Raji (cell line): ENCODE data around the gene MED6.

ENCODE experiments used
- POLR2A ChIP-seq: IDR thresholded peaks from 2 replicates; pipeline ENCODE4 v1.6.1; 2011; ENCODE audit warnings: low read depth, low read length, control low read depth; ENCODE audit not compliant: insufficient read depth

Gene MED6

DNA sequence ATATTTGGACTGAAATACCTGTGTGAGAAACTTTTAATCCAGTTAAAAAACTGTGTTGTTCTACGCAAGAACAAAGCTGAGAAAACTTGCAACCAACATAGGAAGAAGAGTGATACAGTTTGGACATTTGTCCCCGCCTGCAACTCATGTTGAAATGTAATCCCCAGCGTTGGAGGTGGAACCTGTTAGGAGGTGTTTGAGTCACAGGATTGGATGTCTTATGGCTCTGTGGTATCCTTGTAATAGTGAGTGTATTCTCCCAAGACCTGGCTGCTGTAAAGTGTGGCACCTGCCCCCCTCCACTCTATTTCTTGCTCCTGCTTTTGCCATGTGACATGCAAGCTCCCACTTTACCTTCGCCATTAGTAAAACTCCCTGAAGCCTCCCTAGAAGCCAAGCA, 37.0 kb downstream of the MED6 start:
- no peak for TF ChIP-seq POLR2A

DNA sequence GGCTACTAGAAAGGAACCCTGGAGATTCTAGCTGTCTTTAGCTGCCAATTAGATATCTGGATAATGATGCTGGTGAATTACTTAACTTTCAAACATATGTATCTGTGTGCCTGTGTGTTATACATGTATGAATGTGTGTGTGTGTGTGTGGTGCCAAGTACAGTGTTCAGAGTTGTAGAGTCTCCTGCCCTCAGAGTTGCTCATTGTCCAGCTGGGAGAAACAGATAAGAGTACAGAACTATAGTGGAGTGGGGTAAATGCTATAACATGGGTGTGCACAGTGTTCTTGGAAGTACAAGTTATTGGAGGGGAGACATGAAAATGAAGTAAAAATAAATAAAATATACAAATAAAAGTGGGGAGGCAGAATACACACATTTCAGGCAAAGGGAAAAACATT, 42.1 kb downstream of the MED6 start:
- TF ChIP-seq POLR2A = no peak

DNA sequence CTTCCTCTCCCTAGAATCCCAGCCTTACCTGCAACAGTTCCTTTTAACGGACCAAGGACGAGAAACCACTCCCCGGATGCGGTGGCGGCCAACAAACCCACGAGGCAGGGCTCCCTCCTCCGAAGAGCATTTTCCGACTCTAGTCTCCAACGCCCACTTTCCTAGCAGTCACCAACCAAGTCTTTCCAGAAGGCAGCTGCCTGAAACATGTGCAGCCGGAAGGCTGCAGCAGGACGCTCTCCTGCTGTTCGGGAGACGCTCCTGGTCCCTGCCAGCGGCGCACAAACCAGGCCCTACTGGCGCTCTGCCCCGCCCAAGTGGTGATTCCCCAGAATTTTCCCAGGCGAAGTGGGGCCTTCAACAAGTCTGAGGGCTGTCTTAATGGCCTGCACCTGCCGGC, 44.6 kb downstream of the MED6 start:
- TF ChIP-seq POLR2A = no peak

DNA sequence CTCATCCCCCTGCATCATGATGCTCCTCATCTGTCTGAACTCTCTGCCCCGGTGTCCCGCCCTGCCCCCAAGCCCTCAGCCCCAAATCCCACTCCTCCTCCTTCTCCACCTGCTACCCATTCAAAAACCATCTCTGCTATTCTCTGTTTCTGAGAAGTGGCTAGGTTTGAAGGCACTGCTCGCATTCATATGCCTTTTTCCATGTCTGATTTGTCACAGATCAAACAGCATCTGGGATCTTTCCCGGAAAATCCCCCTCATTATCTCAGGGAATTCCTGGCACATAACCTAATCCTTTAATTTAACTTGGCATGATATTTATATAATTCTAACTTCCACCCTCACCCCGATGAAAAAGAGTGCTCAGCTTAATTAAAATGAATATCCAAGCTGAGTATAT, 62.4 kb downstream of the MED6 start:
- TF ChIP-seq POLR2A = no peak

DNA sequence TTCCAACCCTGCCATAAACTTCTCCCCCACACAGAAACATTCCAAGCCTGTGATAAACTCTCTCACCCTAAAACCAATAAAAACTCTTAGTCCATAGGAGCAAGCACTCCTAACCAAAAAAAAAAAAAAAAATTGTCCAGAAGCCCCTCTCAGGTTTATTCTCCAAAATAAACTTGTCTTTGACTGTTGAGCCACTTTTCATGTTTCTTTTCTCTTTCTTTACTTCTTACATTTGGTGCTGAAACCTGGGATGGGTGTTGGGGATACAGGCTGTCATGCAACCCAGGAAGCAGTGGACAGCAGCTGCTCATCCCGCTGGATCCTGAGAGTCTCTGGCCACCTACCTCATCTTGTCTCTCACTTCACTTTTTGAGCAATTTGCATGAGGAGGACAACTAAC, 63.6 kb downstream of the MED6 start:
- TF ChIP-seq POLR2A = no peak

DNA sequence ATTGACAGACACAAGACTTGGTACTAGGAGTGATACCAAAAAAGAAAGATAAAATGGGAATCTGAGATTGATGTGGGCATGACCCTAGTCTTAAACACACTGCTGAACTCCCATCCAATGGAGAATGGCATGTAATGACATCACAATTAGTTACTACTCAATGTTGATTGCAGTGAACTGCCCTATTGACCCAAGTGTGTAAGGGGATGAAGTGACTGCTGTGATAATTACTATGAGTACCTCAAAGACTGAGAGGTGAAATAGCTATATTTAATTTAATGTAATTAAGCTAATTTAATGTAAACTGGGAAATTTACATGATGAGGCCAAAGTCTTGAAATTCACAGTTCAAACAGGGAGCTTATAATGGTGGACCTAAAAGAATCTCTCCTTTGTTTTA, 65.6 kb downstream of the MED6 start, which contains the start of gene ADAM20:
Gene ADAM20 (minus strand): TSS at position 101 of the 400 bp plus-strand sequence. CDS start 10,247 bp downstream, outside the sequence.
- TF ChIP-seq POLR2A = no peak
